Naive thymus-derived CD4-positive, alpha-beta T cell (primary cell): ENCODE measurements around the gene ASXL1. TPM values are rescaled to one million over a fixed set of nuclear protein-coding genes. Genes with fewer than 3 reads are reported as not detected.

Experiments
- ATAC-seq: fragments of 150-1000 bp; cut with Tn5 transposase; 2 replicates; pipeline ENCODE4 v1.10.0; 2021; ENCODE audit warnings: mild to moderate bottlenecking, moderate library complexity
- CTCF ChIA-PET: fragments of 350-600 bp; sonication (Branson Sonifier 250); formaldehyde crosslinking; loops from one replicate; lab custom pipeline; 2021; ENCODE audit warnings: antibody characterized with exemption; lab: Charles Lee
- POLR2A ChIA-PET: fragments of 350-600 bp; sonication (Branson Sonifier 250); formaldehyde crosslinking; loops from one replicate; lab custom pipeline; 2021; ENCODE audit warnings: antibody characterized with exemption, inconsistent platforms; lab: Charles Lee
- DNase-seq, 9 donors: peaks; one replicate each; pipeline versions ENCODE4 v3.0.0 to v3.0.0-alpha.2; 2020 to 2022; ENCODE audit warnings: mixed read lengths in 1 of 9
- H3K27ac ChIP-seq: one replicate; pipeline ENCODE4 v1.7.0; 2013; ENCODE audit warnings: mild to moderate bottlenecking, low read depth, low read length, moderate library complexity
- H3K27me3 ChIP-seq, 2 donors: one replicate each; pipeline ENCODE4 v1.7.0; 2013; ENCODE audit warnings: low read length in 2 of 2, mild to moderate bottlenecking in 2 of 2, moderate library complexity in 2 of 2; ENCODE audit not compliant: control insufficient read depth in 2 of 2, insufficient read depth in 2 of 2
- H3K36me3 ChIP-seq, 3 experiments: 1 replicate in 2 of 3; 2 replicates in 1 of 3; pipeline ENCODE4 v1.7.0; 2013; ENCODE audit warnings: low read length in 3 of 3, mild to moderate bottlenecking in 3 of 3, moderate library complexity in 1 of 3; ENCODE audit not compliant: insufficient read depth in 3 of 3, control insufficient read depth in 2 of 3
- H3K4me1 ChIP-seq, 2 donors: one replicate each; pipeline ENCODE4 v1.7.0; 2013; ENCODE audit warnings: low read length in 2 of 2, mild to moderate bottlenecking in 2 of 2, moderate library complexity in 1 of 2; ENCODE audit not compliant: control insufficient read depth in 2 of 2, insufficient read depth in 2 of 2
- H3K4me3 ChIP-seq: 2 replicates; pipeline ENCODE4 v1.7.0; 2013; ENCODE audit warnings: mild to moderate bottlenecking, low read length
- H3K9me3 ChIP-seq, 3 experiments: 1 replicate in 2 of 3; 2 replicates in 1 of 3; pipeline ENCODE4 v1.7.0; 2013; ENCODE audit warnings: low read length in 3 of 3; ENCODE audit not compliant: control insufficient read depth in 2 of 3
- H3K27ac Mint-ChIP-seq, 9 donors: one replicate each; pipeline ENCODE4 v1.8.0; 2020 to 2022; ENCODE audit warnings: mixed read lengths in 9 of 9, mild to moderate bottlenecking in 8 of 9, moderate library complexity in 5 of 9, inconsistent platforms in 2 of 9
- H3K27me3 Mint-ChIP-seq, 5 donors: one replicate each; pipeline ENCODE4 v1.8.0; 2021 to 2022; ENCODE audit warnings: mixed read lengths in 5 of 5, mild to moderate bottlenecking in 1 of 5
- H3K36me3 Mint-ChIP-seq, 5 donors: one replicate each; pipeline ENCODE4 v1.8.0; 2020 to 2022; ENCODE audit warnings: mixed read lengths in 5 of 5, mild to moderate bottlenecking in 3 of 5, inconsistent platforms in 1 of 5
- H3K4me1 Mint-ChIP-seq, 7 donors: one replicate each; pipeline ENCODE4 v1.8.0; 2020 to 2022; ENCODE audit warnings: mixed read lengths in 7 of 7, mild to moderate bottlenecking in 3 of 7, inconsistent platforms in 1 of 7
- H3K4me3 Mint-ChIP-seq, 10 donors: one replicate each; pipeline ENCODE4 v1.8.0; 2020 to 2022; ENCODE audit warnings: mild to moderate bottlenecking in 10 of 10, mixed read lengths in 10 of 10, moderate library complexity in 6 of 10, inconsistent platforms in 2 of 10
- H3K9me3 Mint-ChIP-seq, 11 donors: one replicate each; pipeline ENCODE4 v1.8.0; 2020 to 2022; ENCODE audit warnings: mixed read lengths in 11 of 11, mild to moderate bottlenecking in 4 of 11, inconsistent platforms in 1 of 11, moderate library complexity in 1 of 11
- intact Hi-C, 2 donors: fragments of 100-400 bp; cut with micrococcal nuclease; formaldehyde crosslinking; loops; one replicate each; pipeline ENCODE4 v1.15.1; 2023
- polyA plus RNA-seq, 2 donors: library from polyadenylated mRNA; unstranded; fragments of 300-500 nt; fragmentation: Illumina TruSeq; gene quantifications; one replicate each; pipeline ENCODE4 v1.2.3, GENCODE V29; 2021
- total RNA-seq, 6 experiments: library from RNA in 5 of 6; stranded (reverse) in 5 of 6; gene quantifications; 1 replicate in 5 of 6; 2 replicates in 1 of 6; pipeline ENCODE4 v1.2.3 and lab custom pipeline; 2021 to 2026

Gene ASXL1
- total and polyA plus RNA-seq, 7 experiments from 2014 or later, result 14.7 to 200 (median 147) TPM

DNA sequence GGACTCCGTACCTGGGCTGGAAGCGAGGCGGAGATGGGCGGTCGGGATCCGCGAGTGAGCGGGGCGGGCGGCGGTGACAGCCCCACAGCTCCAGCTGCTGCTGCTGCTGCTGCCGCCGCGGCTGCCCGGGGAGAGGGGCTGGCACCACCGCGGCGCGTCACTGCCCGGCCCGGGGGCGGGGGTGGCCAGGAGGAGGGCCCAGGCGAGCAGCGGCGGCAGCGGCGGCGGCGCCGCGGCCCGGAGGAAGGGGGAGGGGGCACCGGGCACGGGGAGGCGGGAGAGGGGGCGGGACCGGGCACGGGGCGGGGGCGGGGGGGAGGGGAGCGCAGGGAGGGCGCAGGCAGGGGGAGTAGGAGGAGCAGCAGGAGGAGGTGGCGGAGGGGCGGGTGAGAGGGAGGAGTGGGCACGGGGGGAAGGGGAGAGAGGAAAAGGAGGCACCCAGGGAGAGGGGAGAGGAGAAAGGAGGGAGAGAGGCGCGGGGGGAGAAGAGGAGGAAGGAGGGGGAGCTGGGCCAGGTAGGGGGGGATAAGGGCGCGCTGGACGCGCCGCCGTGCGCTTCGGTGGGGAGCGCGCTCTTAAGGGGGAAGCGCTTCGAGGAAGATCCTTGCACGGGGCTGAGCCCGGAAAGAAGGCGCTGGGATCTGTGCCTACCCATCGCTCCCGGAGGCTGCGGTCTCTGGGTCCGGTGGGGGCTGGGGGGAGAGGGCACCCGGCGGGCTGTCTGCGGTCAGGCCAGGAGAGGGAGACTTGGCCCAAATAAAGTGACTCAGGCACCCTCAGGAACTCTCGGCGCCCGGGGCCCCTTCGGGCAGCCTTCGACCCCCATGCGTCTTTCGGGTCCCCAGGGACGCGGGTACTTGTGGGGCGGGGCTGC, 125.5 kb downstream of the ASXL1 start:
- peaks cover 0 to 5% (median 0%) of the 10 kb centered on the region in 11 donors for H3K9me3 Mint-ChIP-seq
- CTCF ChIA-PET, result no interaction called here
- peak overlapping the region; percentile 77 to 94 (median 84) for H3K4me3 Mint-ChIP-seq
- peaks cover 0 to 5% (median 0%) of the 10 kb centered on the region in 5 donors for H3K27me3 Mint-ChIP-seq
- H3K27me3 ChIP-seq, result no peaks in the 10 kb centered on the region
- peak; percentile 52 for ATAC-seq
- intact Hi-C loops, result loop anchor here (2.0 kb wide), 3 partner anchors 41 to 375 kb away; partner anchors contain the start of genes PLAGL2 (in 1 of the 2), POFUT1 (in 1 of the 2) and TM9SF4 (in 1 of the 2)
- H3K27ac ChIP-seq, result peak overlapping the region; percentile 56
- peaks cover 4 to 14% (median 10%) of the 10 kb centered on the region in 5 donors for H3K36me3 Mint-ChIP-seq
- H3K4me1 Mint-ChIP-seq, result peaks cover 20 to 70% (median 65%) of the 10 kb centered on the region in 7 donors
- peaks cover 0 to 10% (median 0%) of the 10 kb centered on the region in 3 experiments for H3K36me3 ChIP-seq
- DNase-seq, result peak; percentile 52 to 78 (median 57)
- no peaks in the 10 kb centered on the region for H3K9me3 ChIP-seq
- peak overlapping the region; percentile 61 for H3K4me3 ChIP-seq
- POLR2A ChIA-PET, result interaction anchor here (1.3 to 4.2 kb wide), 5 partner anchors 20 to 126 kb away, joined by 5 to 58 read pairs (median 5); partner anchors contain the start of gene ASXL1
- peaks cover 8 to 49% of the 10 kb centered on the region in 2 donors for H3K4me1 ChIP-seq
- H3K27ac Mint-ChIP-seq, result peak overlapping the region in 7 of 9 donors; percentile 14 to 80 (median 69)

DNA sequence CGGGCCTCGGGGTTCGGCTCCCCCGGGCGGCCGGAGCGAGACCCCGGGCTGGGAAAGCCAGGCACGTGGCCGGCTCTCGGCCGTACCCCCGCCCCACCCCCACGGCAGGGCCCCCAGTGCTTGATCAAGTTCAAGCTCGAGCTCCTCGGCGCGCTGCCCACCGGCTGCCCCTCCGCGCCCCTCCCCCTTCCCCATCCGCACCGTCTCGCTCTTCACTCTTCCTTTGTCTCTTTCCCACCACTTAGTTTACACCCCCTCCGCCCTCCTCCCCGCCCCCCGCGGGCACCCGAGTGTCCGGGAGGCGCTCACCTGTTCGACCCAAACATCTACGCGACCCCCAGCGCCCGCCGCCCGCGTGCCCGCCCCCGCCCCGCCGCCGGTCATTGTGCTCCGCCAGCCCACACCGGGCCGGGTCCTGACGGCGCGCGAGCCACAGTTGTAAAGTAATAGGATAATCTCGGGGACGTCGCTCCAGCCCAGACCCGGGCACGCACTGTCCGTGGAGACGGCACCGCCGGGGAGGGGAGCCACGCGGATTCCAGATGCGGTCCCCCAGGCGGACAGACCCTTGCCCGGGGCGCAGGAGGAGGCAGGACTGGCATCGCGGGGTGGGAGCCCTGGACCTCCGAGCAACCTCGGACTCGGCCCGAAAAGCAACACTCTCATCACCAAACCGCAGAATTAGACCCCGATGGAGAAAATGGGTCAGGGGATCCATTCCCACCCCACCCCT, 126.3 kb downstream of the ASXL1 start:
- peaks cover 20 to 66% (median 58%) of the 10 kb centered on the region in 7 donors for H3K4me1 Mint-ChIP-seq
- peaks cover 8 to 41% of the 10 kb centered on the region in 2 donors for H3K4me1 ChIP-seq
- H3K4me3 ChIP-seq, result peak overlapping the region; percentile 61
- H3K36me3 Mint-ChIP-seq, result peaks cover 4 to 18% (median 14%) of the 10 kb centered on the region in 5 donors
- ATAC-seq (no peak), DNase-seq (peak in 7 of 9 donors; percentile 30 to 48 (median 37))
- peak overlapping the region; percentile 77 to 95 (median 89) for H3K4me3 Mint-ChIP-seq
- H3K27ac ChIP-seq, result peak overlapping the region; percentile 56
- intact Hi-C loops, result loop anchor here (2.0 kb wide), 3 partner anchors 42 to 376 kb away; partner anchors contain the start of genes PLAGL2 (in 1 of the 2), POFUT1 (in 1 of the 2) and TM9SF4 (in 1 of the 2)
- peaks cover 0 to 8% (median 0%) of the 10 kb centered on the region in 11 donors for H3K9me3 Mint-ChIP-seq
- peaks cover 0 to 5% (median 0%) of the 10 kb centered on the region in 5 donors for H3K27me3 Mint-ChIP-seq
- H3K27me3 ChIP-seq, result no peaks in the 10 kb centered on the region
- no peaks in the 10 kb centered on the region for H3K9me3 ChIP-seq
- CTCF ChIA-PET, result interaction anchor here (0.7 to 0.8 kb wide), 2 partner anchors 26 to 55 kb away, joined by 3 to 4 read pairs; no protein-coding TSS in a partner anchor
- POLR2A ChIA-PET, result interaction anchor here (0.5 to 4.2 kb wide), 12 partner anchors 13 to 127 kb away, joined by 3 to 58 read pairs (median 5); partner anchors contain the start of gene ASXL1
- H3K36me3 ChIP-seq, result peaks cover 0 to 10% (median 0%) of the 10 kb centered on the region in 3 experiments
- peak overlapping the region in 8 of 9 donors; percentile 80 to 98 (median 92) for H3K27ac Mint-ChIP-seq

DNA sequence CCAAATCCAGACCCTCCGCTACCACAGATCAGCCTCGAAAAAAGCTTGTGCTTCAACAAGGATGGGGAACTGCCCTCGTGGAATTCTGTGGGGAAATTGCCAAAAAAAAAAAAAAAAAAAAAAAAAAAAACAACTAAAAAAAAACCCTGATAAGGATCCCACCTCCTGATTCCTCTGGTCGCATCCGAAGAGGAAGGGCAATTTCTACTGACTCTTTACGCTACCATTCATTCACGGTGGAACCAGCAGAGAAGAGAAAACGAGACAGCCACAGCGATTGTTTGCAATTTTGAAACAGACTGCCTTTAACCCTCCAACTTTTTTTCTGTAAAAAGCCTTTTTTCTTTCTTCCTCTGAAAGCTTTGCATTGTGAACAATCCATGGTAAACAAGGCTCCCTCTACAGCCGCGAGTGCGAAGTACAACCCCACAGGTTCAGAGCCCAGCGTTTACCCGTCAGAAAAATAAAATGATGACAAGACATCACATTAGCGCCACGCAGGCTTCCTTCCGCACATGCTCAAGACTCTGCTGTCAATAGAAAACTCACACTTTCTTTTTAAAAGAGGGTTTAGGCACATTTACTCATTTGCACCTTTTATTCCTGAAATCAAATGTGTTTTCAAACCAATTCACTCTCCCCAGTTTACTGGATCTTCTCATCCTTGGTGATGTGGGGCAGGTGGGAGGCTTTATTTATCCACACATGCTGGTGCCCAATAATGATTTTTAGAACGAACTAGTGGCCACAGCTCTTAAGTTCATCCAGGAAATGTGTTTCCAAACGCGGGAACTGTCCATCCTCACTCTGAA, 127.0 kb downstream of the ASXL1 start:
- Mint-ChIP-seq H3K27ac (peak overlapping the region; percentile 80 to 98 (median 88)), H3K36me3 (peaks cover 4 to 18% (median 16%) of the 10 kb centered on the region in 5 donors), H3K27me3 (peaks cover 0 to 5% (median 0%) of the 10 kb centered on the region in 5 donors), H3K4me1 (peaks cover 20 to 58% (median 51%) of the 10 kb centered on the region in 7 donors), H3K9me3 (peaks cover 0 to 8% (median 0%) of the 10 kb centered on the region in 11 donors), H3K4me3 (peak overlapping the region; percentile 82 to 95 (median 92))
- POLR2A ChIA-PET, result interaction anchor here (0.5 to 4.2 kb wide), 15 partner anchors 9 to 127 kb away, joined by 3 to 58 read pairs (median 4); partner anchors contain the start of gene ASXL1
- Histone ChIP-seq H3K9me3 (no peaks in the 10 kb centered on the region), H3K4me3 (peak overlapping the region; percentile 55), H3K36me3 (peaks cover 0 to 10% (median 0%) of the 10 kb centered on the region in 3 experiments), H3K27ac (peak overlapping the region; percentile 67), H3K4me1 (peaks cover 8 to 34% of the 10 kb centered on the region in 2 donors), H3K27me3 (no peaks in the 10 kb centered on the region)
- peak; percentile 60 to 94 (median 91) for DNase-seq
- intact Hi-C loops, result loop anchor here (1.0 to 5.0 kb wide), 12 partner anchors 15 to 376 kb away; partner anchors contain the start of genes ASXL1 (in 2 of the 2), PLAGL2 (in 2 of the 2), POFUT1 (in 2 of the 2) and KIF3B (in 1 of the 2)
- CTCF ChIA-PET, result interaction anchor here (0.6 to 1.5 kb wide), 6 partner anchors 12 to 100 kb away, joined by 3 to 5 read pairs (median 4); no protein-coding TSS in a partner anchor
- ATAC-seq, result peak; percentile 92

DNA sequence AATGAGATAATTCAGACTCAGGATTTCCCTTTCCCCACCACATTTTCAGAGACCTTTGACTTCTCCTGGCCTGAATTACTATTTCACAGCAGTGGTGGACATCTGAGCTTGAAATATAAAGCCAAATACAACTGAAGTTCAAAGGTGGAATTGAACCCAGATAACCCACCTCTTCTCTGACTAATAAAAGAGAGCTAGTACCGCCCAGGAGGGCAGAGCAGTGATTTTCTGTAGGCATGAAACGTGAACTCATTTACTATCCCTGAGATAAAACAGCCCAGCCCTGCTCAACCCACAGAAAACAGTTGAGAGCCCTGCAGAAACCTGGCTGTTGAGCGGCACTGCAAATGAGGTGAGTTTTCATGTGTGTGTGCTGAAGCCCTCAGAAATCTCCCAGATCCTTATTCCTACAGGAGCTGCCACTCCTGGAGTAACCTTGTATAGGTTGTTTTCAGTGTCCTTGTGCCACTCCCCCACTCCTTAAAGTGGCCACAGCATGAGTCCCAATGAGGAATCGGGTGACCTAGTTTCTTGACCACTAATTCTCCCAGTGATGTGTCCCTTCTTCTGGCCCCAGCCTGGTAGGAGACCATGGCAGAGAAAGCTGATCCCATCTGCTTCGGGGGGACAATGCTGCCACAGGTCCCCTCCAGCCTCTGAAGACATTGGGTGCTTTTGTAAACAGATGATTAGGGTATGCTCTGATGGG, 127.8 kb downstream of the ASXL1 start:
- Histone ChIP-seq H3K4me3 (no peak overlapping the region), H3K9me3 (no peaks in the 10 kb centered on the region), H3K36me3 (peaks cover 0 to 10% (median 0%) of the 10 kb centered on the region in 3 experiments), H3K27me3 (no peaks in the 10 kb centered on the region), H3K27ac (peak overlapping the region; percentile 67), H3K4me1 (peaks cover 8 to 26% of the 10 kb centered on the region in 2 donors)
- H3K4me3 Mint-ChIP-seq, result peak overlapping the region in 8 of 10 donors; percentile 38 to 95 (median 91)
- ChIA-PET CTCF (interaction anchor here (0.6 to 1.5 kb wide), 5 partner anchors 11 to 101 kb away, joined by 3 to 5 read pairs (median 3); no protein-coding TSS in a partner anchor), POLR2A (interaction anchor here (0.7 to 4.2 kb wide), 13 partner anchors 8 to 128 kb away, joined by 3 to 58 read pairs (median 4); partner anchors contain the start of gene ASXL1)
- H3K4me1 Mint-ChIP-seq, result peaks cover 20 to 56% (median 48%) of the 10 kb centered on the region in 7 donors
- ATAC-seq (no peak), DNase-seq (peak in 3 of 9 donors; percentile 22 to 32 (median 30))
- H3K27me3 Mint-ChIP-seq, result peaks cover 0 to 5% (median 0%) of the 10 kb centered on the region in 5 donors
- peaks cover 0 to 8% (median 0%) of the 10 kb centered on the region in 11 donors for H3K9me3 Mint-ChIP-seq
- H3K36me3 Mint-ChIP-seq, result peaks cover 4 to 23% (median 21%) of the 10 kb centered on the region in 5 donors
- intact Hi-C loops, result loop anchor here (1.0 to 5.0 kb wide), 12 partner anchors 16 to 377 kb away; partner anchors contain the start of genes ASXL1 (in 2 of the 2), PLAGL2 (in 2 of the 2), POFUT1 (in 2 of the 2) and KIF3B (in 1 of the 2)
- H3K27ac Mint-ChIP-seq, result peak overlapping the region in 8 of 9 donors; percentile 80 to 98 (median 92)
